Adrenal gland (tissue), 5 donors: ENCODE results near the gene CKAP2.
"Not testable (repeated sequence)": the region's sequence is repeated elsewhere in the genome, so short reads cannot be mapped to it uniquely, and the experiment has no call there.

Experiments
- CTCF ChIP-seq, 6 experiments: fragments of 450-650 bp in 4 of 6; fragments of 200-600 bp in 2 of 6; sonication (generic) in 1 of 6; IDR thresholded peaks; 1 replicate in 5 of 6; 2 replicates in 1 of 6; pipeline versions ENCODE4 v1.5.1 to v1.8.0; 2016 to 2021; ENCODE audit warnings: antibody characterized with exemption in 6 of 6, mild to moderate bottlenecking in 2 of 6, moderate library complexity in 1 of 6
- POLR2A ChIP-seq, 2 donors: fragments of 450-650 bp; IDR thresholded peaks; one replicate each; pipeline ENCODE4 v1.6.1; 2017; ENCODE audit warnings: antibody characterized with exemption in 2 of 2, mild to moderate bottlenecking in 2 of 2, moderate library complexity in 1 of 2
- donor health status: DM: no; HTN: no; CAD: no.

- not testable (repeated sequence) for TF ChIP-seq POLR2A, CTCF (IDR thresholded peaks at IDR 0.05)
These were observed 68.0 kb downstream of the CKAP2 start for GRCh38 chr13:52523323-52523722.
